ENCODE data around the gene ADGRV1.

GRCh38 chr5:91176288-91177016, 617.9 kb downstream of the ADGRV1 start:
- TF ChIP-seq ZNF318 (IDR thresholded peaks at IDR 0.05; ENCODE audit: borderline replicate concordance in 1 of 2, low read depth in 1 of 2) (no peak), CCAR2 (IDR thresholded peaks at IDR 0.05; ENCODE audit: low read depth, low read length) (no peak), ZBTB12 (CRISPR knock-in tag; IDR thresholded peaks at IDR 0.05) (no peak), ZFX (CRISPR knock-in tag; IDR thresholded peaks at IDR 0.05) (no peak), KAT7 (CRISPR knock-in tag; IDR thresholded peaks at IDR 0.05; ENCODE audit: borderline replicate concordance) (no peak), ZBTB8A (IDR thresholded peaks at IDR 0.05; ENCODE audit: partially characterized antibody) (no peak), RFX5 (IDR thresholded peaks at IDR 0.05; ENCODE audit: low read depth, low read length) (no peak), ATF6 (CRISPR knock-in tag; IDR thresholded peaks at IDR 0.05) (no peak), ZNF140 (CRISPR knock-in tag; IDR thresholded peaks at IDR 0.05) (no peak), CHD2 (IDR thresholded peaks at IDR 0.05; ENCODE audit: low read depth, low read length) (no peak), KLF16 (IDR thresholded peaks at IDR 0.05) (no peak), CTCF (IDR thresholded peaks at IDR 0.05 in 2 of 3, conservative IDR thresholded peaks at IDR 0.05 in 1 of 3; ENCODE audit: insufficient read depth in 2 of 3, low read depth in 1 of 3, low read length in 3 of 3) (no peak), NFYB (IDR thresholded peaks at IDR 0.05; ENCODE audit: extremely low read depth, insufficient read length) (no peak), POLR2A (conservative IDR thresholded peaks at IDR 0.05) (no peak)

All from K562 (cell line).